Heart left ventricle (tissue), 13 donors: ENCODE measurements around the gene SMAD4.

Experiments
- POLR2A ChIP-seq, 2 donors: fragments of 450-650 bp; IDR thresholded peaks; one replicate each; pipeline ENCODE4 v1.6.1; 2017; ENCODE audit warnings: antibody characterized with exemption in 2 of 2, mild to moderate bottlenecking in 2 of 2, moderate library complexity in 2 of 2
- TF ChIP-seq, protein P1 (sequence below), 12 donors: fragments of 200-600 bp; sonication (generic) in 4 of 12; IDR thresholded peaks; one replicate each; pipeline versions ENCODE4 v1.5.0 to v1.8.0; 2018 to 2022; ENCODE audit warnings: antibody characterized with exemption in 12 of 12, mild to moderate bottlenecking in 5 of 12
- donor health status: ischemic (EF 13 %, LVEDD 7.1; RV severe dilation, severe dysfunction).
- donor health status: DM: no; HTN: yes; CAD: no.
- donor health status: DM: no; HTN: no; CAD: no.
- donor health status: ischemic (EF 25% LVEDD 6.9; RV normal size, moderate dysfunction).
- donor health status: ischemic (EF 25% LVEDD 5.7; RV mildly dilated, moderate dysfunction).
- donor health status: ischemic (EF 35%, LVEDD 5.7; RV mildly dilated, moderate dysfunction).
- donor health status: nonischemic (EF 11% LVEDD 7.7; RV severe dilation, severe dysfunction).
- donor health status: DM: yes; HTN: yes; CAD: no.
- donor health status: PGD.
- donor health status: ischemic (EF 29% LVEDD 5.4; RV normal size, mild dysfunction).
- donor health status: nonischemic (EF 23%, LVEDD 6.1; RV moderate dilation, normal function).

DNA sequence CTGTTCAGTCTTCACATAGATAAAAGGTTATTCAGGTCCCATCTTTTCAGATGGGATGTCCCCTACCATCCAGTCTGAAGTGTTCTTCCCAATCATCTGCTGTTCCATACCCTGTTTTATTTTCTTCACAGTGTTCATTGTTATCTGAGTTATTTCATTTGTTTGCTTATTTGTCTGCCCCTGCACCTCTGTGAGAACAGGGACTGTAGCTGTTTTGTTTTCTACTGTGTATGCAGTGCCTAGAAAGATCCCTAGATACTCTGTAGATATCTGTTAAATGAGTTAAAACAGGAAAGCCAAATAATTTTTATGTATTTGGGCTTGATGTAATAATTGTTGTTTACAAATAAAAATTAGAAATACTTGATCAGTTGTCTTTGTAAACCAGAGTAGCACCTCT is 34.2 kb downstream of the SMAD4 start:
- TF ChIP-seq, protein P1, sequence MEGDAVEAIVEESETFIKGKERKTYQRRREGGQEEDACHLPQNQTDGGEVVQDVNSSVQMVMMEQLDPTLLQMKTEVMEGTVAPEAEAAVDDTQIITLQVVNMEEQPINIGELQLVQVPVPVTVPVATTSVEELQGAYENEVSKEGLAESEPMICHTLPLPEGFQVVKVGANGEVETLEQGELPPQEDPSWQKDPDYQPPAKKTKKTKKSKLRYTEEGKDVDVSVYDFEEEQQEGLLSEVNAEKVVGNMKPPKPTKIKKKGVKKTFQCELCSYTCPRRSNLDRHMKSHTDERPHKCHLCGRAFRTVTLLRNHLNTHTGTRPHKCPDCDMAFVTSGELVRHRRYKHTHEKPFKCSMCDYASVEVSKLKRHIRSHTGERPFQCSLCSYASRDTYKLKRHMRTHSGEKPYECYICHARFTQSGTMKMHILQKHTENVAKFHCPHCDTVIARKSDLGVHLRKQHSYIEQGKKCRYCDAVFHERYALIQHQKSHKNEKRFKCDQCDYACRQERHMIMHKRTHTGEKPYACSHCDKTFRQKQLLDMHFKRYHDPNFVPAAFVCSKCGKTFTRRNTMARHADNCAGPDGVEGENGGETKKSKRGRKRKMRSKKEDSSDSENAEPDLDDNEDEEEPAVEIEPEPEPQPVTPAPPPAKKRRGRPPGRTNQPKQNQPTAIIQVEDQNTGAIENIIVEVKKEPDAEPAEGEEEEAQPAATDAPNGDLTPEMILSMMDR (IDR thresholded peaks at IDR 0.05) = no peak
- no peak for TF ChIP-seq POLR2A (IDR thresholded peaks at IDR 0.05)
